Caki2 (cell line): ENCODE measurements around the gene R3HCC1L. TPM values are rescaled to one million over a fixed set of nuclear protein-coding genes. Genes with fewer than 3 reads are reported as not detected.

Source experiments
- DNase-seq: peaks from one replicate; pipeline ENCODE4 v3.0.0-alpha.2; 2015; ENCODE audit warnings: low read depth
- in situ Hi-C: cut with HindIII; loops from 2 replicates; pipeline ENCODE4 v1.10.0; 2016; ENCODE audit warnings: low sequenced_read_pairs, low pct_unique_long_range_greater_than_20kb, mixed read lengths
- total RNA-seq: library from RNA; depleted of rRNA; stranded (reverse); fragments of >200 nt; shearing (Covaris generic); gene quantifications from 2 replicates; pipeline ENCODE4 v1.2.3, GENCODE V29; 2014; ENCODE audit warnings: low replicate concordance

The R3HCC1L gene
- total RNA-seq, 1 experiment from 2014 or later, result 7.5 TPM

DNA sequence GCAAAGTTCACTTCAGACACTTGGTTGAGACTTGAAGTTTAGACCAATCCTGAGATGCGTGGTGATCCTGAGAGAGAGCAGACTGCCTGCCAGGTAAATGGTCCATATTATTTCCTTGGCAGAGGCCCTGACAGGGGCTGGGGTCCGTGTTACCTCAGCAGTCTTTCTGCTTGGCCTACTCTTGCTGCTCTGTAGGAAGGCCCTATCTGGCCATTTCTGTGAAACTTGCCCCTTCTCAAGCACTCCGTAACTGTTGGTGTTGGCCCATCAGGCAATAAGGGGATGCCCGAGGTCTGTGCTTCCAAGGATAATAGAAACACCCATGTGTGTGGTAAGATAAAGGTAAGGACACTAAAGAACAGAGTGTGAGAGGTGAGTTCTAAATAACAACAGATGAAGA lies 113.6 kb downstream of the R3HCC1L start:
- in situ Hi-C loops, result no loop called here

GRCh38 chr10:98249134-98249533 lies 114.7 kb downstream of the R3HCC1L start:
- DNase-seq, result no peak
- in situ Hi-C loops, result no loop called here

More for the DNA sequence above, 113.6 kb downstream of the R3HCC1L start:
- no peak for DNase-seq

DNA sequence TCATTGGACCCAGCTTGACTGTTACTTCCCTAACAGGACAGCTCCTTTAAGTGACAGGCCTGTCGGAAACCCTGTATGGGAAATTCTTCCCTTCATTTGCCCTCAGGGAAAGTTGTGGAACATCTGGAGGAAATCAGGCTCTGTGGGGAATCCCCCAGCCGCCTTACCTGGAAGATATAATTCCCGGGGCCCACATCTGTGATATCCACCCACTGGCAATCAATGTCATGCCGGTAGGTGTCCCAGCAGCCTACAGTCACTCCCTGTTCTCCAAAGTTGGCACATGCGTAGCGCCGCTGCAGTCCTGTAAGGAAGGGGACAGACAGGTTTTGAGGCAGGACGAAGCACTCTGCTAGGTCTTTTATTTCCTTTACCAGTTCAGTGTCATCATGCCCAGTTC lies 116.9 kb downstream of the R3HCC1L start:
- DNase-seq, result no peak
- in situ Hi-C loops, result no loop called here

GRCh38 chr10:98252464-98252863 lies 118.0 kb downstream of the R3HCC1L start:
- no peak for DNase-seq
- in situ Hi-C loops, result no loop called here

DNA sequence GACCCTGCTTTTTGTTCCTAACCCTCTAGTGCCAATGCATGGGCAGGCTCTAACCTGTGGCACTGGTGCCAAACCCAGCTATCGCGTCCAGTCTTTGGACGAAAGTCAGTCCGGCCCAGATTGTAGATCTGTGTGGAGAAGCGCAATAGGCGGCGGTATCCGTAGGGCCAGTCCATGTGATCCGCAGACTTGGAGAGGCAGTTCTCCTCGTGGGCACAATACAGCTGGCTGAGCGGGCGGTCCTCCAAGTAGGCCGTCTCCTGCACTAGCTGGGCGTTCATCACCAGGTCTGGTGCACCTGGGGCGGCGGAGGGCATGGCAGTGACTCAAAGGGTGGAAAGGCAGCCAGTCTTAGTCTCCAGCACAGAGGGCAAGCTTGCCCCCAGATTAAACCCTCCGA lies 119.0 kb downstream of the R3HCC1L start:
- in situ Hi-C loops, result no loop called here
- no peak for DNase-seq

DNA sequence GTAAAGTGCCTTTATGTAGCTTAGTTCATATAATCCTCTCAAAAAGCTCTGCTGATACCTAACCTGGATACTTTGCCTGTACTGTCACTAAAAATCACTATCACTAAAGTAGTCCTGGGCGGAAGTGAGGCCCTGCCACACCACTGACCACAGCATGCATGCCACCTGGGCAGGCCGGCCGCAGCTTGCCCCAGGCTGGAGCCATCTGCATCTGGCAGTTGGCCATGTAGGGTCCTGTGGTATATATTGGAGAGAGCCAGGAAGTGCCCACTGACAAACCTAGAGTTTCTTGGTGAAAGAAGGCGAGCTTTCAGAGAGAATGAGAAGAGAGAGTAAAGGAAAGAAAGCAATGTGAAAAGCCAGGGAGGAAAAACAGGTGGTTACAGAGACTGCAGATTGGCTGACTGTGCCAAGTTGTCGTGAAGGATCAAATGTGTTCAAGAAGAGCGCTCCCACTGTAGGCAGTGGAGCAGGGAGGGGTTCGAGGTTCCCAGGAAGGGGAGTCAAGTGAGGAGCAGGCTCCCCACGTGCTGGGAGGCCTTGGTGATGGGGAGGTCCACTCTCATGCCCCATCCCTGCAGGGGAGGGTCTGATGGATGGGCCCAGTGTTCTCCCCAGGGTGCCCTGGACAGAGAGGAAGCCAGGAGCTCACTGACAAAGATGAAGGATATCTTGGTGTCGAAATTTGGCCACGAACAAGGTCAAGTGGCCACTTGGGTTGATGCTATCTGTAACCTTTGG lies 119.9 kb downstream of the R3HCC1L start:
- no peak for DNase-seq
- in situ Hi-C loops, result no loop called here

GRCh38 chr10:98255146-98255877 lies 120.9 kb downstream of the R3HCC1L start:
- in situ Hi-C loops, result no loop called here
- no peak for DNase-seq

DNA sequence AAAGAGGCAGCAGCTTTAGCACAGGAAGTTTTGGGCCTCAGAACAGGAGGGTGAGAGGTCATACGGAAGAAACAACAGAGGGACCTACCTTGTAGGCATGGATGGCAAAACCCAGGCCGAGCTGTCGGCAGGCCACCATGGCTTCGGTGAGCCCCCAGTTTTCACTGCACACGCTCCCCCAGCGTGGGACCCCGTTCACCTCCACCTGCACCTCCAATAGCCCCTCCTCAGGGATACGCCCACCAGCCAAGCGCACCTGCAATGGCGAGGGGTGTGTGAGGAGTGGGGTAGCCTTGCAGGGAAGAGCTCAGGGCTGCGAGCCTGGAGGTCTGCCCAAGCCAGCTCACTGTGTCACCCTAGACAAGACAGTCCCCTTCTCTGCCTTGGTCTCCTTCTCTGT lies 122.2 kb downstream of the R3HCC1L start:
- in situ Hi-C loops, result no loop called here
- DNase-seq, result no peak

- in situ Hi-C loops, result no loop called here
- no peak for DNase-seq
Measured at GRCh38 chr10:98257198-98257597, 122.7 kb downstream of the R3HCC1L start.

- no peak for DNase-seq
- in situ Hi-C loops, result no loop called here
Measured at GRCh38 chr10:98257961-98258360, 123.5 kb downstream of the R3HCC1L start.

DNA sequence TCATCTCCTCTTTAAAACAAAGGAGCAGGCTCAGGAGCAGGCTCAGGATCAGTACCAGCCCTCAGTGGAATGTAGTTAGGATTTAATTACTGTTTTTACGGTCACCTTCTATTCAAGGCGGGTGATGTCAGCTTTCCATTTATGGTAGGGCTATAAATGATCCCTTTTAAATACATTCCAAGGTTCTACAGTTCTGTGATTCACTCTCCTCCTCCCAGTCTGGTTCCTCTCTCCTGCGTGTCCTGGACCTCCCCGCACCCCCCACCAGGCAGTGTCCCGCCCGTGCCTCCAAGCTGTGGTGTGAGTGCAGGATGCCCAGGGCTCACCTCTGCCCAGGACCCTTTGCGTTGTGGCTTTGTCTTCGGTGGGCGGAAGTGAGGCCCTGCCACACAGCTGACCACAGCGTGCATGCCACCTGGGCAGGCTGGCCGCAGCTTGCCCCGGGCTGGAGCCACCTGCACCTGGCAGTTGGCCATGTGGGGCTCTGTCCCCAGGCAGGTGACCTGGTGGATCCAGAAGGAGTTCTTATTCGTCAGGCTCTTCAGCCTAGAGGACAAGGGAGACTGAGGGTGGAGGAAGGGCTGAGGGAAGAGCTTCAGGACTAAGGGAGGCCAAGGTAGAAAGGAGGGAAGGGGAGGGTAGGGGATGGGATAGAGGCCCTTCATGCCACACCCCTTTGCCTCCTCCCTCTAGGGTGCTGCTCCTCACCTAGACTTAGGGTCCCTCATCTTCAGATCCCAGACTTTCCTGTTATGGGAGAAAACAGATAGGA lies 124.4 kb downstream of the R3HCC1L start:
- in situ Hi-C loops, result no loop called here
- DNase-seq, result no peak

GRCh38 chr10:98259606-98260315 lies 125.3 kb downstream of the R3HCC1L start:
- no peak for DNase-seq
- in situ Hi-C loops, result no loop called here

- in situ Hi-C loops, result no loop called here
Measured at GRCh38 chr10:98260350-98260749, 125.9 kb downstream of the R3HCC1L start.

DNA sequence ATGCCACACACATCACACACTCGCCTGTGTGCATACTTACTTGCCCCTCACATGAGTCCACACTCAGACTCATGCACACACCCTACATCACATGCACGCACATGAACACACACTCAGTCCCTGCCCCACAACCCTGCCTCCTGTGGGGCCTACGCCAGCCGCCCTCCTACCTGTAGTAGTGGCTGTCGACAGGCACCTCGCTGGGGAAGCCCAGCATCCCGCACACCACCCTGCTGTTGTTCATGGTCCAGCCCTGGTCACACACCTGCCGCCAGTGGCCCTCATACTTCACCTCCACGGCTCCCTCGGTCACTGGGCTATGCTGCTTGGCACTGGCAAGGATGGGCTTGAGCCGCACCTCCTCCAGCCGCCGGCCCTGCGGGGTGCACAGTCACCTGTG lies 126.3 kb downstream of the R3HCC1L start:
- in situ Hi-C loops, result no loop called here

More at GRCh38 chr10:98260350-98260749, 125.9 kb downstream of the R3HCC1L start:
- no peak for DNase-seq

GRCh38 chr10:98261436-98262277 lies 127.2 kb downstream of the R3HCC1L start:
- in situ Hi-C loops, result no loop called here

More for the DNA sequence above, 126.3 kb downstream of the R3HCC1L start:
- DNase-seq, result no peak

GRCh38 chr10:98262571-98262970 lies 128.1 kb downstream of the R3HCC1L start:
- no peak for DNase-seq
- in situ Hi-C loops, result no loop called here

More at GRCh38 chr10:98261436-98262277, 127.2 kb downstream of the R3HCC1L start:
- DNase-seq, result no peak

GRCh38 chr10:98263088-98263487 lies 128.6 kb downstream of the R3HCC1L start:
- no peak for DNase-seq
- in situ Hi-C loops, result no loop called here
